Left colon (tissue), 2 donors: Measurements from ENCODE around the gene FAM174C. TPM values are rescaled to one million over a fixed set of nuclear protein-coding genes. Genes with fewer than 3 reads are reported as not detected.
A peak's percentile ranks its signal among the peaks of the same experiment; 100 is the strongest.

ENCODE experiments used
- ATAC-seq: fragments of 200-7000 bp; cut with Tn5 transposase; one replicate; pipeline ENCODE4 v1.9.1; 2020; ENCODE audit warnings: mild to moderate bottlenecking, moderate library complexity
- DNase-seq, 2 donors: peaks; one replicate each; pipeline ENCODE4 v3.0.0-alpha.2; 2020
- intact Hi-C, 2 donors: fragments of 100-400 bp; cut with DNase I in 1 of 2; cut with micrococcal nuclease in 1 of 2; formaldehyde crosslinking; loops; one replicate each; pipeline versions ENCODE4 v1.11.2 to v1.14.0; 2022; cut with DNase I, micrococcal nuclease
- total RNA-seq, 2 donors: library from RNA; stranded (reverse); fragmentation: NEBNext Ultra II Directional; extraction: Animal tissue kit (Norgen Biotek cat#: 25700); gene quantifications; one replicate each; pipeline ENCODE4 v1.2.1, GENCODE V29; 2021
- donor health status: DM: no; HTN: no; CAD: no.
- donor health status: DM: yes; HTN: yes; CAD: no.

FAM174C gene
- total RNA-seq, 2 donors from 2014 or later, result 43.7 to 48.9 TPM

DNA sequence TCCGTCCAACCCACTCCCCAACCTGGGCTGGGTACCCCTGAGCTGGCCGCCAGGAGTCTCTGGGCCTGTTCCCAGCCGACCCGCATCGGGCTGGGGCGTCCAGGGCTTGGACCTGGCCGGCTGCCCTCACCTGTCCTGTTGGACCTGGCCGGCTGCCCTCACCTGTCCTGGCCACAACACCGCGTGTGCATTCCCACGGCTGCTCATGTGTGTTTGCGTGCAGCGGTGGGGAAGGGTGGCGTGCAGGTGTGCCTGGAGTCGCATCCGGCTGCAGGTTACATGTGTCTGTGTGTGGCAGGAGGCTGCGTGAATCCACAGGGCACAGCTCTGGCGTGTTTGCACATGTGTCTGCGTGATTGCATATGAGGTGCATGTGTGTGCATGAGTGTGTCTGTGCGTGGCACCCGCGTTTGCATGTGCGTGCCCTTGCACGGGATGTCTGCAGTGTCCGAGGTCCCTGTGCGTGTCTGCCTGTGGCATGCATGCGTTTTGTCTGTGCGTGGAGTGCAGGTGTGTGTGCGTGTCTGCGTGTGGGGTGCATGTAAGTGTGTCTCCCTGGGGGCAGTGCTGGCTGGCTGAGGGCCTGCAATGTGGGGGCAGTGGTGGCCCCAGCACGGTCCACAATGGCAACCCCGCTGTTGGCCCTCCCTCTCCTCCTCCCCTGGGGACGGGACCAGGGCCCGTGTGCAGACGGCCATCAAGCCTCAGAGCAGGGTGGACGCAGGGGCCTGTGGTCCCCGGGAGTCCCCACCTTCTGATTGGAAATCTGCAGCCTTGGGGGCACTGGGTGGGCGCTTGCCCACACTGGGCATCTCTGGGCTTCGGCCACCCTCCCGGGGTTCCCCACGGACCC lies 13.7 kb downstream of the FAM174C start:
- intact Hi-C loops, result no loop called here
- ATAC-seq (no peak), DNase-seq (no peak)

DNA sequence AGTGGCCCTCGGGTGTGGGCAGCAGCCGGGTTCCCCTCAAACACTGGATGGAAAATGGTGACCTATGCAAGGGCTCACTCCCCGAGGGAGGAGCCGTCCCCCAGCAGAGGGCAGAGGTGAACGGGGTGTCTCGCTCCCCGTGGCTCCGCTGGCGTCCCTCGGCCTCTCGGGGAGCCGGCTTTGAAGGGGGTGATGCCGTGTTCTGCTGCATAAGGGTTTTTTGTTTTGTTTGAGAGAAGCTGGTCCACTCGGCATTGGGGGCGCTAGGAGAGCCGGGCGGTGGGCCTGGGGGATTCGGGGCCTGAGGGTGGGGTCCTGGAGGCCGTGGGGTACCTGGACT lies 14.3 kb downstream of the FAM174C start:
- intact Hi-C loops, result no loop called here
- ATAC-seq, result no peak
- DNase-seq, result no peak

DNA sequence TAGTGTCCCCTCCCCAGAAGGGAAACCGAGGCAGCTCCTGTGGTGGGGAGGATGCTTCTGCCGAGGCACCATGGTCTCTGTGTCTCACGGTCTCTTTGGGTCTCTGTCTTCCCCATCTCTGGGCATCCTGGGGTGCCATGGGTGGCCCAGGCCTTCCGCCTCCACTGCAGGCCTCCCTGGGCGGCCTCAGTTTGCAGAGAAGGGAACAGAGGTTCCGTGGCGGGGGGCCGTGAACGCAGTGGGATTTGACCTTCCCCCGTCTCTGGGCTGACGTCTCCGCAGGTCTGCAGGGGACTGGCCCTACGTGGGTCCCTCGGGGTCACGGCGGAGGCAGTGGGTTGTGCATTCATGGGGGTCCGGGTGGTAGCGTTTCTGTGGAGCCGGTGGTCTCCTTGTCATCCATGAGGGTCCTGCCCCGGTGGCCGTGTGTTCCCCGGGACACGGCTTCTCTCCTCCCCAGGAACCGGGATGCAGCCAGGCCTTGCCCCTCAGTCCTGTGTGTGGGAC lies 14.9 kb downstream of the FAM174C start:
- intact Hi-C loops, result no loop called here
- DNase-seq, result no peak
- ATAC-seq, result no peak

DNA sequence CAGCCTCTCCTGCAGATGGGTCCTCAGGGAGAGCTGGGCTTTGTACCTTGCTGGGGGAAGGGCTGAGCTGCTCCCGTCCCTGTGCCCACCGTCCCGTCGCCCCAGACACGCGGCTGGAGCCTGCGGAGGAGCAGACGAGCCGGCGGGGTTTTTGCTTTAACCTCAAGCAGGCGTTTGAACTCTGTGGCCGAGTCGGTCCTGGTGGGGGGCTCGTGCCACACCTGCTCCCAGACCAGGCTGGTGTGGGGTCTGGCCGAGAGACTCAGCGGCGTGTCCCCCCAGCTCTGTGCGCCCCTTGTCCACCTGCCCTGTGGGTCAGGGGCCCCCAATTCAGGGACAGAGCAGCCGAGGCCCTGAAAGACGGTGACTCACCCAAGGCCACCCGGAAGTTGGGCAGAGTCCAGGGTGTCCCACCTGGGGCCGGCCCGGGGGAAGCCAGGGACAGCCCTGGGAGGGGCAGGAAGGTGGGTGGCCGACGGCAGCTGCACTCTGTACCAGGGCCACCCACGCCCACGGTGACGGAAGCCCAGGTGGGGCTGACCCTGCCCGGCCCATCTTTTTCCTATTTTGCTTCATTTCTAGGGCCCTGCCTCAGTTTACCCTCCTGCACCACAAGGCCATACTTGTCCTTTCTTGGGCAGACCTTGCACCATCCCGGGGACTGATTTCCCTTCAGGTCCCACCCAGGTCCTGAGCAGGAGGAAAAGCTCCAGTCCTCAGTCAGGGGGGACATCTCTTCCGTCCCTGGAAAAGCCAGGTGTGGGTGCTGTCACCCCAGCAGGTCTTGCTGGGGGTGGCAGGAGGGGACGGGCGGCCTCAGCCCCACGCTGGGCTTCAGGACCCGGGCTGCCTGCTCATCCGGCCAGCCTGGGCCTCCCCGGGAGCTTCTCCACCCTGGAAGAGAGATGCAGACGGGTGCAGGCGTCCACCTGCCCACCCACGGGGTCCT lies 15.6 kb downstream of the FAM174C start:
- peak; percentile 82 for ATAC-seq
- DNase-seq, result peak; percentile 81 to 89
- intact Hi-C loops, result no loop called here

DNA sequence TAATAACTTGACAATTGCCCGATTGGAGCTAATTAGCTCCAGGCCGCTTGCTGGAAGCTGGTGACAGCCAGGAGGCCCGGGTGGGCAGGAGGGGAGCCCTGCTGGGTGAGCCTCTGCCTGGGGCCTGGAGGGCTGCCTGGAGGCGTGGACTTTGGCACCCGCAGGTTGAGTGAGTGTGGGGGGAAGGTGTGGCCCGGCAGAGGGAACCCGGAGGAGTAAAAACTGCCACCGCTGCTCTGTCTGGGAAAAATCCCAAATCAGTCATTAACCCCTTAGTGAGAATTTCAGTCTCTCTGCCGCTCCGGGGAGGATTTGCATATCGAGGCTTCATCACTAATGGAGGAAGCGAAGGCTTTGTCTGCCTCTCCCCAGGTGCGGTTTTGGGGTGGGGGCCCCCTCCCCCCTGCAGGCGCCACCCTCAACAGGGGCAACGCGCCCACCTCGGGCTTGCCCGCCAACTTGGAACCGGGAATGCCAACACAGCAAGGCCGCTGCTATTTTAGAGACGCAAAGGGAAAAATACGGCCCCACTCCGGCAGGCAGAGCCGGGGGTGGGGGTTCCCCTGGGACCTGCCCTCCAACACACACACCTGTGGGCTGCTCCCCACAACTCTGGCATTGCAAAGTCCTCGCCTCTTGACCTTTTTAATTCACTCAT lies 16.6 kb downstream of the FAM174C start:
- DNase-seq (no peak), ATAC-seq (peak; percentile 69)
- intact Hi-C loops, result no loop called here

DNA sequence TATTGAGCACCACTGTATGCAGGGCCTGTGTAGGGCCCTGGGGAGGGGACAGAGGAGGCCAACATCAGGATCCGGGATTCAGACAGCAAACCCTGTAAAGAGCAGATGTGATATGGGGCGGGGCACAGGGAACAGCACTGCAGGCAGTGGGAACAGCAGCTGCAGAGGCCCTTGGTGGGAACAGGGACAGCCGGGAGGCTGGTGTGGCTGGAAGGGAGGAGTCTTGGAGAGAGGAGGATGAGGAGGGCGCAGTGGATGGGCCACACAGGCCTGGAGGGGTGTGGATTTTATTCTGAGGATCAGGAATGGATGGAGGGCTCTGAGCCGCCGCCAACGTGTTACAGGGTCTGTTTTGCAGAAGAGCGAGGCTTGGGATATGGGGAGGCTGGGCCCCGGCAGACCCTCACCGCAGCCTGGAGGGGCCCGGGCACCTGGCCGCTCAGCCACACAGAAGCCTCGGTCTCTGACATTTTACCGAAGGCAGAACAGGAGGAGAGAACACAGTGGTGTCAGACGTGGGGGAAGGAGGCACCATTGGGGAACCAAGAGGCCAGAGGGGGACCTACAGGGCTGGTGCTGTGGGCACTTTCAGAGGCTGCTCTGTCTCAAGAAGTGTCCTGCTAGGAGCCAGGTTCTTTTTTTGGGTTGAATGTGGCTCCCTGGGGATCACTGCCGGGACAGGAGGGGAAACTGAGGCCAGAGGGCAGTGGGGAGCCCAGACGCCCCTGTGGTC lies 17.3 kb downstream of the FAM174C start:
- intact Hi-C loops, result no loop called here
- DNase-seq, result no peak
- peak; percentile 12 for ATAC-seq

DNA sequence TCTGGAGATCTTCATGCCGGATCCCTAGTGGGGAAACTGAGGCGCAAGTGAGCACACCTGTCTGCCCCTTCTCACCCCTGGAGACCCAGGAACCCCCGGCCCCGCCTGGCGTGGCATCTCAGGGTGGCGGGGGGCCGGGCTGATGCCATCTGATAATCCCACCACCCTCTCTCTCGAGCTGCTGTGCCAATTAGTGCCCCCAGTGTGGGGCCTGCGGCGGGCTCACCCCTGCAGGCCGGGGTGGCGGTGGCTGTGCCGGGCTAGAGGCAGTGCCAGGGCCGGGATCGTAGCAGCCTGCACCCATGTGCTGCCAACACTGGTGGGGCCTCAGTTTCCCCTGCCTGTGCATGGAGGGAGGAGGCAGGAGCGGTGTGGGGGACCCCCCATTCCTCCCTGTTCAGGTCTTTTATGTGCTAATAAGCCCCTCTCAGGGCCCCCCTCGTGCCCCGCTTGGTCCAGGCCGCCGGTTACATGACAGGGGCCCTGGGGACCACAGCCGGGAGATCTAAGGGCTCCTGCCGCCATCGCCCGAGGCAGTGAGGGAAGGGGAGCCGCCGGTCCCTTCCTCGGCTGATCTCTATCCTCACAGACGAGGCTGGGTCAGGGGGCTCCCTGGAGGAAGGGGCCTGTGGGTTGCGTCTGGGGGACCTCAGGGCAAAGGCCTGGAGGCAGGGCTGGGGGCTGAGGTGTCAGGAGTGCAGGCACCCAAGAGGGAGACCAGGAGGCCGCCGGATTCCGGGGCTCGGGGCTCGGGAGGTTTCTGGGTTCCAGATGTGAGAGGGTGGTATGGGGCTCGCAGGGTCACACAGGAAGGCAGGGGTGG lies 18.7 kb downstream of the FAM174C start:
- DNase-seq, result no peak
- ATAC-seq, result no peak
- intact Hi-C loops, result no loop called here

DNA sequence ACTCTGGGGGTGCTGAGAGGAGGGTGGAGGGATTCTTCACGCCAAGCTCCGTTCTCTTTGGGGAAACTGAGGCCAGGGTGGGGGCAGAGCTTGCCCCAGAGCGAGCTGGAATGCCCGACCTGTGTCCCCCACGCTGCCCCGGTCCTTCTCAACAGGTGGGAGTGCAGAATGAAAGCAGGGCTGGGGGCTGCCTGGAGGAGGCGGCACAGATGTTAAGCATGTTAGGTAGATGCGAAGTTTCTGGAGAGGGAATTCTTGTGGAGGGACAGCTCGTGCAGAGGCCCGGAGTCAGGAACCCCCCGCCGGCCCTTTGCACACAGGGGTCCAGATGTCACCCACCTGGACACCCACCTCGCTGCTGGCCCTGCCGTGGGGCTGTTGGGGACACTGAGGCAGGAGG lies 19.4 kb downstream of the FAM174C start:
- ATAC-seq, result no peak
- intact Hi-C loops, result no loop called here
- no peak for DNase-seq

DNA sequence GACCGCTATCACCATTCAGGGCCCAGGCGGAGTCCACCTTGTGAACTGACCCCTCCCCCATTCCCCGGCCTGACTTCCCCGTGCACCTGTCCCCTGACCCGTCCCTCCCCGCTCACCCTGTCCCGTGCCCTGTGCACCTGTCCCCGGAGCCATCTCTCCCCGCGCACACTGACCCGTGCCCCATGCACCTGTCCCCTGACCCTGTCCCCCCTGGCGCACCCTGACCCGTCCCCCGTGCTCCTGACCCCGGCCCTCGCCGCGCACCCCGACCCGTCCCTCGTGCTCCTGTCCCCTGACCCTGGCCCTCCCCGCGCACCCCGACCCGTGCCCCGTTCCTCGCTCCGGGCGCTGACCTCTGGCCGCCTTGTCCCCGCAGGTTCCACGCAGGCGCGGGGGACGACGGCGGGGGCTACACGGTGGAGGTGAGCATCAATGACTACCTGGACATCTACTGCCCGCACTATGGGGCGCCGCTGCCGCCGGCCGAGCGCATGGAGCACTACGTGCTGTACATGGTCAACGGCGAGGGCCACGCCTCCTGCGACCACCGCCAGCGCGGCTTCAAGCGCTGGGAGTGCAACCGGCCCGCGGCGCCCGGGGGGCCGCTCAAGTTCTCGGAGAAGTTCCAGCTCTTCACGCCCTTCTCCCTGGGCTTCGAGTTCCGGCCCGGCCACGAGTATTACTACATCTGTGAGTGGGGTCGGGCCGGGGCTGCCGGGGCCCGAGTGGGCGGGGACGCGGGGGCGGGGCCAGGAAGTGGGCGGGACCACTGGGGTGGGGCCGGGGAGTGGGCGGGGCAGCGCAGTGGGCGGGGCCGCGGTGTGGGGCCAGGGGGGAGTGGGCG lies 20.1 kb downstream of the FAM174C start:
- DNase-seq (no peak), ATAC-seq (no peak)
- intact Hi-C loops, result no loop called here

DNA sequence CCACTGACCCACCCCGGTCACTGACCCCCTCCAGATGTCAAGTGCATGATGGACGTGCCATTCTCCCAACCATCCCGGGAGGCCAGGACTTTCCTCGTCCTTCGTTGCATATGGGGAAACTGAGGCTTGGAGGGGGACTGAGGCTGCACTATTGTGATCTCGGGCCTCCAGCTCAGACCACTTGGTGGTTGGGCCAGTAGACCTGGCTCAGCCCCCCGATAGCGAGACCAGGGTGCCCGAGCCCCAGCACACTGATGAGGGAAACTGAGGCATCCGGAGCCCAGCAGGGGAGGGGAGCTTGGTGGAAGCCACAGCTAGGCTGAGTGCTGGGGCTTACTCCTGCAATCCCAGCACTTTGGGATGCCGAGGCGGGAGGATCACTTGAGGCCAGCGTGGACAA lies 20.7 kb downstream of the FAM174C start:
- intact Hi-C loops, result no loop called here
- DNase-seq (no peak), ATAC-seq (no peak)

DNA sequence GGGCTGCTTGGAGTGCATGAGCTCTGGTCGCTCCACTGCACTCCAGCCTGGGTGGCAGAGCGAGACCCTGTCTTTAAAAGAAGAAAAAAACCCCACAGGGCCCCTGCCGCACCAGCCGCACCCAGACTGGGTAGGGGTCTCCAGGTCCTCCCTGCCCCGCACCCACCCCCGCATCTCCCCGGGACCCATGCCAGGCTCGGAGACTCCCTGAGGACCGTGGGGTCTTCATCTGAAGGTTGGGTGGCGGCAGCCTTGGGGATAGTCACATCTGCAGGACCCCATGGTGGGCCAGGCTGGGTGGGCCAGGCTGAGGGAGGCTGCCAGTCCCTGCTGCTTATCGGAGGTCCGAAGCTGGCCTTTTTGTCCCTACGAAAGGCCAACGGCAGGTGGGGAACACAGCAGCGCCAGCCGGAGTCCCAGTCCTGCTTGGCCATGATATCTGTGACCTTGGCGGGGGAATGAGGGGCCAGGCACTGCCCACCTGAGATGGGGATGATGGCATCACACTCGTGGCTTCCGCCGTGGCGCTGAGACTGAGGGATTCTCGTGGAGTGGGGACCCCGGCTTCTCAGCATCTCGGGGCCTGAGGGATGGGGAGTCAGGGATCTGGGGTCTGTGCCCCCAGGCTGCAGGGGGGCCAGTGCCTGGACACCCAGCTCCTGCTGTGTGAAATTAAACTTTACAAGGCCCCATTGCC lies 21.4 kb downstream of the FAM174C start:
- intact Hi-C loops, result no loop called here
- DNase-seq (no peak), ATAC-seq (no peak)

DNA sequence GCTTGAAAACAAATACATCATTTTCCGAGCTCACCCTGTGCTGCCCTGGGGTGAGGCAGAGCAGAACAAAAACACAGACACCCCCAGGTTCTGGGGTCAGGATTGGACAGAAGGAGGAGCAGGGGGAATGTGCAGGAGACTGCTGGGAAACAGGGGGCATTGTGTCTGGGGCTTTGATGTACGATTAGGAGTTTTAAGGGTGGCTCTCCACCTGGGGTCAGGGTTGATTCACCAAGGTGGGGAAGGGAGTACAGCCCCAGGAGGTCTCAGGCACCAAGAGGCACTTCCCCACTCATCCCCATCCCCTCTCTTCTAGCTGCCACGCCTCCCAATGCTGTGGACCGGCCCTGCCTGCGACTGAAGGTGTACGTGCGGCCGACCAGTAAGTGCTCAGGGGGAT lies 22.9 kb downstream of the FAM174C start:
- ATAC-seq (no peak), DNase-seq (no peak)
- intact Hi-C loops, result no loop called here

DNA sequence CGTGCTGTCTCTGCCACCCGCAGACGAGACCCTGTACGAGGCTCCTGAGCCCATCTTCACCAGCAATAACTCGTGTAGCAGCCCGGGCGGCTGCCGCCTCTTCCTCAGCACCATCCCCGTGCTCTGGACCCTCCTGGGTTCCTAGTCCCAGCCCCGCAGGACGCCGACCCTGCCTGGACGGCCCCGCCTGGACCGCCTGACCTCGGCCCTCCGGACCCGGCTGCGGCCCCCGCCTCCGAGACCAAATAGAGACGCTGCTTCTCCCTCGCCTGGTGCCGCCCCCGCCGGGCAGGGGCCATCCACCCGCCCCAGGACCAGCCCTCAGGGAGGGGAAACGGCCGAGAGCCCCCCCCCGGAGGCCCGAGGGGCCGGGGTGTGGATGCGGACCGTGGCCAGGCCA lies 24.5 kb downstream of the FAM174C start:
- ATAC-seq (no peak), DNase-seq (no peak)
- intact Hi-C loops, result no loop called here

DNA sequence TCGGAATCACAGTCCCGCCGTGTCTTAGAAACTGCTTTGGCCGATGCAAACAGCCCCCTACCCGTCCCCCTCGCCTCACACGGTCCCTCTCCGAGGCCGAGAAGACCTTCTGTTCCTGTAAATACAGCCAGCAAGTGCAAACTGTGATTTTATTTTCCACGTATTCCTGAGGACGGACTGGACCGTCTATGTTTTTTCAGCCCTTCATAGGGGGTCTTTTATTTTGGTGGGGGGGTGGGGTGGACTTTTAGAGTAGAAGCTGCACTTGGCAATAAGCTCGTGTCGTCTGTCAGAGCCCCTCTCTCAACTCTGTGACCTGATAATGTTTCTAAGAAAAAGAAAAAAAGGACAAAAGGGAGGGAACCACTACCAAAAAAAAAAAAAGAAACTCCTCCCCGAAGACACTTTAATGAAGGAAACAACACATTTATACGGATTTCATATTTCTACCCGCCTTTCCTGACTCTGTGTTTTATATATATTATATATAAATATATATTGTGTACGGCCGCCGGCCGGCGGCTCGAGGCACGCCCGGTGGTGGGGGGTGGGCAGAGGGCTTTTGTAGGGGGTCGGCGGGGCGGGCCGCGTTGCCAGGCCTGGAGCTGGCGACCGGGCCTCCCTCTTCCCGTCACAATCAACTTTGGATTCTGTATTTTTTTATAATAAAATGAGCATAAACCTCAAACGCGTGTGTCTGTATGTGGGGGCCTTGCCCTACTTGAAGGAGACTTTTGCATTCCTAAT lies 25.6 kb downstream of the FAM174C start:
- ATAC-seq (no peak), DNase-seq (no peak)
- intact Hi-C loops, result no loop called here

DNA sequence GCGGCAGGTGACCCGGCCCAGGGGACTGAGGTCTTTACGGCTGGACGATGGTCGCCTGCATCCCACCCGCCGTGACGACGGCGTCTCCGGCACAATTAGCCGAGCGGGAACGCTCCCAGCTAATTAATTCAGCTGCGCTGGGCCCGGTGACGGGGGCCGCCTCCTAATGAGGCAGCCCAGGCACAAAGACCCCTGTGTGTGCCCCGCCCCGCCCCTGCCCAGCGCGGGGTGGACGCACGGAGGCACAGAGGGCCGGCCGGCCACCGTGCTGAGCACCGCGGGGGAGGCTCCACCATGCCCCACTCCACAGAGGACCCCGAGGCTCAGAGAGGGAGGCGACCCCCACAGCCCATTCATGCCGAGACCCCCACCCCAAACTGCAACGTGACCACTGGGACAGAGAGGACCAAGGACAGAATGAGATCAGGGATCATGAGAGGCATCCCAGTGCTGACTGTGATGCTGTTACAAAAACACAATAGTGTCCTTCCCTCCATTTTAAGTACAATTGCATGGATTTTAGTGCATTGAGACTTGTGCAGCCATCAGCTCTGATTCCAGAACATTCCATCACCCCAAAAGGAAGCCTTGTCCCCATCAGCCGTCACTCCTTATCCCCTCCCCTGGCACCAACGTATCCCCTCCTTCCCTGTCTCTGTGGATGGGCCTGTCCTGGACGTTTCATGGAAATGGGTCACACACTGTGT lies 27.4 kb downstream of the FAM174C start:
- intact Hi-C loops, result no loop called here
- no peak for DNase-seq
- ATAC-seq, result no peak
